GM21529 (cell line): ENCODE measurements around the gene ARHGDIG.
"Not testable (repeated sequence)": the region's sequence is repeated elsewhere in the genome, so short reads cannot be mapped to it uniquely, and the experiment has no call there.

Experiments used
- ATAC-seq: cut with Tn5 transposase; IDR thresholded peaks from one replicate; pipeline ENCODE4 v1.9.1; 2021; ENCODE audit not compliant: unreplicated experiment

The ARHGDIG gene

GRCh38 chr16:322476-323143 is 42.2 kb downstream of the ARHGDIG start:
- no peak for ATAC-seq

GRCh38 chr16:324201-324450 is 43.7 kb downstream of the ARHGDIG start:
- ATAC-seq: no peak

GRCh38 chr16:324451-325334 is 44.3 kb downstream of the ARHGDIG start:
- peak; percentile 61 for ATAC-seq

- ATAC-seq: no peak
Observed at GRCh38 chr16:325375-326145, 45.2 kb downstream of the ARHGDIG start.

GRCh38 chr16:330741-331140 is 50.4 kb downstream of the ARHGDIG start:
- no peak for ATAC-seq

GRCh38 chr16:331181-331814 is 50.9 kb downstream of the ARHGDIG start:
- ATAC-seq: not testable (repeated sequence)
